NCI-H345 treated with DMSO at 0.1 percent for 48 hours (cell line): ENCODE data around the gene TSPAN18.

Experiments used
- DNase-seq: peaks from one replicate; lab custom pipeline; 2025; ENCODE audit not compliant: unreplicated experiment; lab: John Stamatoyannopoulos, UW

Gene TSPAN18

DNA sequence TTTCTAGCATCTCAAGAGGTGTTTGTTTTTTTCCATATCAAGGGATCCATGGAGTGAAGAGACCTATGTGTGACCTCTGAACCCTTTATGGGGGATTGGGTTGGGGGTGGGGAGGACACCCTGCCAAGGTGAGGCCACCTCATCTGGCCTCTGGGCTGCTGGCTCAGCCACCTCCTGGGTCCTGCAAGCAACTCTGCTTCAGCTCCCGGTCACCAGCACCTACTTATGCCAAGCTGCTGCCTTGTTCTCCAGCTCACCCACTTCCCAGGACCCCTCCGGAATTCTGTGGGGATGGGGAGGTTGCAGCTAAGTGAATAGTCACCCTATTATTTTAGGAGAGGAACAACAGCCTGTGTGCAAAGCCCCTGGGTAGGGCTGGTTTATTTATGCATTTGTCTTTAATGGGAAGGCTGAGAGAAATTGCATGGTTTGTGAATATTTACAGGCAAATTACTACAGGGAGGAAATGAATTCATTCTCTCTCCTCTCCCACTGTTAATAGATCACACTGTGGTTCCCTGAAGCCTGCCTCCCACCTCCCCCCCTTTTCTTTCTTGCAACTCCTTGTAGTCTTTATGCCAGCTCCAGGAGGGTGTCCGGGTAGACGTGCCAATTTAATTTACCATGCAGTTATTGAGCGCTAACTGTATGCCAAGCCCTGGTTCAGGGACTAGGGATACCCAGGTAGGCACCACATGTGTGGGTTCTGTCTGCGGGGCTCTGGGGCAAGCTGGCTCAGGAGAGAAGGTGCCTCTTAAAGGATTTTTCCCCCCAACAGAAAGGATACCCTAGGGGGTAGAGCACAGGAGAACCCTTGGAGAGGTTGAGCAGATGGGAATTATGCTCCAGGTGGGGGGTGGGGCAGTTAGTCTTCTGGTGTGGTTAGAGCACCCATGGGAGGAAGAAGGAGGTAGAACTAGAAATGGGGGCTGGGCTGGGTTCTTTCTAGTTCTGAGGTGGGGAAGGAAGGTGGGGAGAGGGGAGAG, 50.7 kb downstream of the TSPAN18 start:
- no peak for DNase-seq

DNA sequence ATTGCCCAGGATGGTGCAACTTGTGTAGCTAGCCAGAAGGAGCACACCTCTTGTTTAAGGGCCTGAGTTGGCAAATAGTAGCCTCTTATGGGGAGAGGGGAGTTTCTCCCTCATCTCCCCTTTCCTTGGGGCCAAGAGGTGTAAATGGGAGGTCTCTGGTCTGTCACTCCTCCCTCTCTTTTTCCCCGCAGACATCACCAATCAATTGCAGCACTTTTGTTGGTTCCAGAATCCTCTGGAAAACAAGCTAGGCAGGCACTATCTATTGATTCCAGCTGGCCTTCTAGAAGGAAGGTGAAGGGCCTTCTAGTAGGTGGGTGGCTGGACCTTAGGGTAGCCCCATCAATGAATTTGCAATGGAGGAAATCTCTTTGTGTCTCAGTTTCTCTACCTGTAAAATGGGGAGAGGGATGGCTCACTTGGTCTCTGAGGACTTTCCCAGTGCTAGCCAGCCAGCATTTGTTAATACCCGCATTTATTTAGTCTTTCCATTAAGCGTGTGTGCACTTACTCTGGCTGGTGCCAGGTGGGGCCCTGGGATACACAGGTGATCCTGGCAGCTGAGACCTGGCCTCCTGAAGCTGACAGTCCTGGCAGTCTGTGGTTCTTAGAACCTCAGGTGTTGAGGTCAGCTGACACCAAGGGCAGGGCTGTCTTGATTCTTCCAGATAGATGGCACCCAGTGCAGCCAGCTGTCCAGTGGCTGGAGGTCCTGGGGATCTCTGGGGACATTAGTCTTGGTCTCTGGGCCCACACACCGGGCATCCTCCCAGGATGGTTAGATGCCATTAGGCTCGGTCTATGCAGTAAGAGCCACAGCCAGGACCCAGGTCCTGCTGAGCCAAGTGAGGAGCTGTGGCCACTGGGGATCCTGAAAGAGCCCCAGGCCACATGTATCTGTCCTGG, 51.7 kb downstream of the TSPAN18 start:
- no peak for DNase-seq

DNA sequence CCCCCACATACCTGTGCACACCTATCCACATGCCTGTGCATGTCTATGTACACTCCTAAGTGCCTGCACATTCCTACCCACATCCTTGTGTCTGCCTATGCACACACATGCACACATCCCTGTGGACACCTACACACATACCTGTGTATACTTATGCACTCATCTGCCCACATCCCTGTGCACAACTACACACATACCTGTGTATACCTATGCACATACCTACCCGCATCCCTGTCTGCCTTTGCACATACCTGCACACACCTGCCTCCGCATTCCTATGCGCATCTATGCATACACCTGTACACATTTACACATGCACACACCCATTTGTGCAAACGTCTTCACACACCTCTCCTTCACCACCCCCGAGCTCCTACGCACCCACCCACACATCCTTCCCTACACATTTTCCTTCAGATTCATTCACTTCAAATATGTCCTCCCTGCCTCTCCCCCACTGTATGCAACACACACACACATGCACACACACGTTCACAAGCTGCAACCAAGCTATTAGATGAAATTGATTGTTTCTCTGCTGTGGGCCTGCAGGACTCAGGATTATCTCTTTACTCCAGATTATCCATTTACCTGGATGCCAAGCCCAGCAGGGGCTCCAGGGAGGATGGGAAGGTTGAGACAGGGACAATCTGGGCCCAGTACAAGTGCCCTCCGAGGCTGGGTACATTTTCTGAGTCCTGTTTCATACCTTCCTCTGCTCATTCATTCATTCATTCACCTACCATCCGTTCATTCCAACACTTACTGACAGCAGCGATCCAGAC, 53.2 kb downstream of the TSPAN18 start:
- DNase-seq, result no peak

DNA sequence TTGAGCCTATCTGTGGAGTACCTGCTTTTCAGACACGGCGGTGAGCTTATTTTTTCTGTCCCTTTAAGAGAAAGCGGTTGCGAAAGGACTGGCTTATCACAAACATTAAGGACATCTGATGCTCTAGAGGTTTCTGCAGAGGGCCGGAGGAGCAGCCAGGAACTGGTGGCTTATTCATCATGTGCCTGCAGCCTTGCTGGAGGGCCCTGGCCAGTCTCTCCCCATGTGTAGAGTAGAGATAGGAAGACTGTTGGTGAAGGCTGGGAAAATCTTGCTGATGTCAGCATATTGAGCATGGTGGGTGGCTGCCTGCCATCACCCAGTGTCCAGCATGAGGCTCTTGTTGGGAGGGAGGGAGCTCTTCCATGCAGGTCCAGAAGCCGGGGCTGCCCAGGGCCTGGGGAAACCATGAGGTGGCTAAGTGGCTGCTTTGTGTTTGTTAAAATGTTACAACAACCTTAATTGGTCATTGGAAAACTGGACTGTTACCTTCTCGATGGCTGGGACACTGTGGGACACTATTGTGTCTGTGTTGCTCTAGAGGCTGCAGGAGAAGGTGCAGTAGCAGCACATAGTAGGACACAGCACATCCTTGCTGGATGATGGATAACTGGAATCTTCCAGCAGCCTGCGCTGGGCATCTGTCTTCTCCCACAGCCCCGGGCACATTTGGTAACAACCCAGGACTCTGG, 54.3 kb downstream of the TSPAN18 start:
- no peak for DNase-seq

DNA sequence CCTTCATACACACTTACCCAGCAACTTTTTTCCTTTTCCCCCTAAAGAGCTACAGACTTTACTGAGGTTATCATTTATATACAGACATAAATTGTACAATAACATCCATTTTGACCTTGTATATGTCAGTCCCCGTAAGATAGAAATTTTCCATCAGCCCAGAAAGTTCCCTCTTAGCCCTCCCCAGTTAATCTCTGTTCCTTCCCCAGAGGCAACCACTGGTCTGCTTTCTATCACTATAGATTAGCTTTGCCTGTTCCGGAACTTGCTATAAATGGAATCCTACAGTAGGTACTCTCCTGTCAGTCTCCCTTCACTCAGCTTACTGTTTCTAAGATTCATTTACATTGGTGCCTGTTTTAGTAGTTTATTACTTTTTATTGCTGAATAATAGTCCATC, 54.9 kb downstream of the TSPAN18 start:
- no peak for DNase-seq

DNA sequence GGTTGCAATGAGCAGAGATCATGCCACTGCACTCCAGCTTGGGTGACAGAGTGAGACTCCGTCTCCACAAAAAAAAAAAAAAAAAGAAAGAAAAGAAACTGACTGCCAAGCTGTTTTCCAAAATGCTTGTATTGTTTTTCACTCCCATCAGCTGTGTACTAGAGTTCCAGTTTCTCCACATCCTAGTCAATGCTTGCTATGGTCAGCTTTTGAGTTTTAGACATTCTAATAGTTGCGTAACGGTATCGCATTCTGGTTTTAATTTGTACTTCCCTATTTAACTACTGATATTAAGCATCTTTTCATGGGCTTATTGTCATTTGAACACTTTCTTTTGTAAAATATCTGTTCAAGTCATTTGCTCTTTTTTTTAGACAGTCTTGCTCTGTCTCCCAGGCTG, 55.7 kb downstream of the TSPAN18 start:
- DNase-seq, result no peak

DNA sequence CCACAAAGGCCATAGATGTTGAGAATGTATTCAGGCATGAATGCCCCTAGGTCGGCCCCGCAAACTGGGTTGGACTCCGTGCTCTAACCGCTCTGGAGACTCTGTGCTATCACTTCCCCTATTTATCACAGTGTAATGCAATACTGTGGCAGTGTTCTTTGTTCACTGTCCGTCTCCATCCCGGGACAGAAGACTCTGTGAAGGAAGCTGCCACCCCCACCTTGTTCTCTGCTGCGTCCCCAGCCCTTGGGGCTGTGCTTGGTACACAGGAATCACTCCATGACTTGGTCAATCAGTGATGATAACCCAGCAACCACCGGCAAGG, 57.6 kb downstream of the TSPAN18 start:
- DNase-seq, result no peak

DNA sequence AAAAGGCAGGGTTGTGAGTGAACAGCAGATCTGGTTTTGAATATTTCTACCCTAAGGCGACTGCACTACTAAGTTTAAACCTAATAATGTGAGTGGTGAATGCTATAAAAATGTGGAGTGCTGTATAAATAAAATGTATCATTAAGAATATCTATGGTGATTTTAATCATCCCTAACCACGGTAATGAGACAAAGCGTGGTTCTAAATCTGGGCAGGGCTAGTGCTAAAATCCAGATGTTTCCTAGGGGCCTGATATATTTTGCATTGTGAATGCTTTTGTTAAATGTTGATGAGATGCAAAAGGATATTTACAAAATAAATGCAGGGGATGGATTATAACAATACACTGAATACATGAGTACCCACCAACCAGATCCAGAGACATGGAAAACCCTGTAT, 58.1 kb downstream of the TSPAN18 start:
- no peak for DNase-seq

DNA sequence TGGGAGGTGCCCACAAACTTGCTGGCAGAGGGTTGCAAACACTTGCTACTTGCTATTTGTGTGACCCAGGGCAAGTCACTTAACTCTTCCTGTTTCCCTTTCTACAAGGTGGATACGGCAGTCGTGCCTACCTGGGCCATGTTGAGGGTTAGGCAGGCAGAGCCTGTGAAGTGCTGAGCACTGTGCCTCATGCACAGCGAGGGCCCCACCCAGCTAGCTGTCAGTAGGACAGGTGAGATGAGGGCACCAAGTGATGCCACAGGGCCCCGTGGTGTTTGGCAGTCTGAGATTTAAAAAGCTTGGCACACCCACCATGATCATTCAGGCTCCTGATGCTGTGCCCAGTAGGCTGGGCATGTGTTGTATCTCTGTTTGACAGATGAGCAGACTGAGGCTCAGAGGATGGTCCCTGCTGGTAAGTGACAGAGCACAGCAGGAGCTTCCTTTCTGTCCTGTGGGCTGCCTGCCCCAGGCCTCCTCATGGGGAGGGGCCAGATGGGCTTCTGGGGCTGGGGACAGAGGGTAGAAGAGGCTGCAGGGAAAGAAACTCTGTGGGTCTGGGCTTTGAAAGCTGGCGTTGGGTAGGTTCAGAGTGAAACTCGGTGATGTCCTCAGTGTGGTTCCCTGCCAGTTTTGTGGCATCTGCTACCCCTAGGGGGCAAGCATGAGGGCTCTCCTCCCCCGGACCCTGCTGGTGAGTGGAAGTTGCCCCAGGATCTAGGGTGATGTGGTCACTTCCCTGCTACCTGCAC, 59.3 kb downstream of the TSPAN18 start:
- DNase-seq, result no peak

DNA sequence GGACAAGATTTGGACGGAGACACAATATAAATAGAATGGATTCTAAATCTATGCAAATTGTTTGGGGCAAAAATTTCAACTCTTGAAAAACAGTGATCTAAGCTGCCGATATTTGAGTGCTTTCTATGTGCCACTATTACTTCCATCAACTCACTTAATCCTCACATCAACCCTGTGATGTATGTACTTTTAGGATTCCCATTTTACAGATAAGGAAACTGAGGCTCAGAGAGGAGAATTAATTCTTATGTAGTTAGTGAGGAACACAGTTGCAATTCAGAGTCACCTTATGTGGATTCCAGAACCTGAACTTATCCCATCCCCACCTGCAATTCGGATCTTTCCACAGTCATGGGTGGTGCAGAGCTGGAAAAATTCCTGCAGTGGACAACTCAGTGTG, 60.3 kb downstream of the TSPAN18 start:
- no peak for DNase-seq

DNA sequence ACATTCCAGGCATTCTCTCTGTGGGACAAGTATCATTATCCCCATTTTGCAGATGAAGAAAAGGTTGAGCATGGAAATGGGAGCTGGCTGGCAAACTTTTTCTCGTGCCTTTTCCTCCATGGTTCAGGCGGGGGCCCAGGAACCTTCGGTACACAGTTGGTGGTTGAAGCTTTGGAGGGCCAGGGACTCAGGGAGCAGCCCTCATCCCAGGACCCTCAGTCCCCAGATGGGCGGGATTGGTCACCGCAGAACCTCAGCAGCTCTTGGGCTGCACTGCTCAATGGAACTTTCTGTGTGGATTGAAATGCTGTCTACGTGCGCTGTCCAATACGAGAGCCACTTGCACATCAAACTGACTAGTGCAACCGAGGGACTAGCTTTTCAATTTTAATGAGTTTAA, 61.2 kb downstream of the TSPAN18 start:
- DNase-seq, result no peak

DNA sequence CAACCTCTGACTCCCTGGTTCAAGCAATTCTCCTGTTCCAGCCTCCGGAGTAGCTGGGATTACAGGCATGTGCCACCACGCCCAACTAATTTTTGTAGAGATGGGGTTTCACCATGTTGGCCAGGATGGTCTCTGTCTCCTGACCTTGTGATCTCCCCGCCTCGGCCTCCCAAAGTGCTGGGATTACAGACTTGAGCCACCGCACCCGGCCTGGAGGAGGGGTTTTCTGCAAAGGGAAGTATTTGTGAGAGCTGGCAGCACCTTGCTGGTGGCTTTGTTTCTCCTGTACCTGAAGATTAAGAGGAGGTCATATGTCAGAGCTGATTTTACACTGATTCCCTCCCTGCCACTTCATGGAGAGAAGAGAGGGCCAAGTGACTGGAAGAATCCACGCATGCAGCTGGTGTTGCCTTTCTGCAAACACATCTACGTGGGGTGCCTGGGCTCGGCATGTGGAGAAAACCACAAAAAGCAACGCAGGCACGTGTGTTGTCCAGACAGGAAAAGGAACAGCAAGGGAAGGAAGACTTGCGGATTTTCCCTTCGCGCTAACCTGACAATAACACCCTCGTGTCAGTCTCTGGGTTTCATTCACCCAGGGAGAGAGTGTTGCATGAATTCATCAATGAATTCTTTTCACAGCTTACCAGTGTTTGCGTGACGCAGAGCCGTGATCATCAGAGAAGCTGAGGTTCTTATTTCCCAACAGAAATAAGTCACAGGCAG, 61.9 kb downstream of the TSPAN18 start:
- no peak for DNase-seq

DNA sequence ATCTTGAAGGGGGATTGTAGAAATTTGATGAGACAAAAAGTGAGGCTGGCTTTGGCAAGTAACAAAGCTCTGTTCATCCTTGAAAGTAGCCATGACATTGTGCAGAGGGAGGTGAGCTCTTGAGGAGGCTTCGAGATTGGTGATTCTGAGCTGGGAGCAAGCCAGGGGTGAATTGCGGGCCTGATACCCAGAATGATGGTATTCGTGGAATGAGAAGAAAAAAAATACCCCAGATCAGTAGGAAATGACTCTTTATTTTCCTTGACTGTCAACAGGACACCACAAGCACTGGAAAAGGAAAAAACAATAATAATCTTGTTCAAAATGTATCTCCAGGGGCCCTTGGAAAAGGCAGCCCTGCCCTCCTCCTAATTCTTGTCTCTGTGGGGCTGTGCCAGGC, 62.7 kb downstream of the TSPAN18 start:
- DNase-seq, result no peak

DNA sequence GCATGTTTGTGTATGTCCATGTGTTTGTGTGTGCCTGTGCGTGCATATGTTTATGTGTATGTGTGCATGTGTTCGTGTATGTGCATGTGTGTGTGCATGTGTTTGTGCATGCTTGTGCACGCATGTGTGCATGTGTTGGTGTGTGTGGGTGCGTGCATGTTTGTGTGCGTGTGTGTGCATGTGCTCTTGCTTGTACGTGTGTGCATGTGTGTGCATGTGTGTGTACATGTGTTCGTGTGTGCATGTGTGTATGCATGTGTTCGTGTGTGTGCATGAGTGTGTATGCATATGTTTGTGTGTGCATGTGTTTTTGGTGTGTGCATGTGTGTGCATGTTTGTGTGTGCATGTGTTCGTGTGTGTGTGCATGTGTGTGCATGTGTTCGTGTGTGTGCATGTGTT, 63.4 kb downstream of the TSPAN18 start:
- no peak for DNase-seq

DNA sequence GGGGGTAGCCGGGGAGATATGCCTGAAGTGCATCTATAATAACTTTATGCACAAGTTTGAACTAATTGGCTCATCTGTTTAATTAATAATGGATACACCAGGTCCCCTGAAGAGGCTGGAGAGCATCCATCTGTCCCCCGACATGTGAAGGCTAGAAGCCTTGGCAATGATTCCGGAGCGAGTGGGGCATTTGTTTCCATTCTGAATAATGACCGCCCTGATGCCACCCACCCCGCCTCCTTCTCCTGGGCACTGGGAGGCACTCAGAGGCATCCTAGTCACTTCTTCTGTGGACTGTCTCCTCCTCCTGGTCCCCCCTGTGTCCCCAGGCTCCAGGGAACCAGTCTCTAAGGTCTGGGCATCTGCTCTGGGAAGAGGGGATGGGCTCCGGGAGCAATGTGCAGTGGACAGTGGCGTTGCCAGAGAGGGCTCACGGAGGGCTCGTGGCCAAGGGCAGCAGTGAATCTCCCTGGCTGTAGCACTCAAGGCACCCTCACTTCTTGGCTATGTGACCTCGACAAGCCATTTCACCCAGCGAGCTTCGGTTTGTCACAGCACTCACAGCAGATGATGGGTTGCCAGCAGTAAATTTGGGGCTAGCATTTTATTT, 64.7 kb downstream of the TSPAN18 start:
- DNase-seq, result no peak

DNA sequence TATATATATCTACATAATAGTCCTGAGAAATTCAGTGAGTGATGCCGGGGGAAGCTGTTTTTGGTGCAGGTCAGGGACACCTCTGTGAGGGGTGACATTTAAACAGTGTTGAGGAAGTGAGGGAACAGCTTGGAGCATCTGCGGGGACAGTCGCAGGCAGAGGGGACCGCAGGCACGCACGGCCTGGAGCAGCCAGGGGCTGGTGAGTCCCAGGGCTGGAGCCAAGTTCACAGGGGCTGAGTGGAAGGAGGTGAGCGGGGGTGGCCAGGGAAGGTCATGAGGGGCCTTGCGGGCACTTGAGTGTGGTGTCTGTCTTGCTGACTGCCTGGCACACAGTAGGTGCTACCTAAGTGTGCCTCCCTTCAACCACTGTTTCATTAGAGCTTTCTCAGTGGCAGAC, 65.4 kb downstream of the TSPAN18 start:
- no peak for DNase-seq

DNA sequence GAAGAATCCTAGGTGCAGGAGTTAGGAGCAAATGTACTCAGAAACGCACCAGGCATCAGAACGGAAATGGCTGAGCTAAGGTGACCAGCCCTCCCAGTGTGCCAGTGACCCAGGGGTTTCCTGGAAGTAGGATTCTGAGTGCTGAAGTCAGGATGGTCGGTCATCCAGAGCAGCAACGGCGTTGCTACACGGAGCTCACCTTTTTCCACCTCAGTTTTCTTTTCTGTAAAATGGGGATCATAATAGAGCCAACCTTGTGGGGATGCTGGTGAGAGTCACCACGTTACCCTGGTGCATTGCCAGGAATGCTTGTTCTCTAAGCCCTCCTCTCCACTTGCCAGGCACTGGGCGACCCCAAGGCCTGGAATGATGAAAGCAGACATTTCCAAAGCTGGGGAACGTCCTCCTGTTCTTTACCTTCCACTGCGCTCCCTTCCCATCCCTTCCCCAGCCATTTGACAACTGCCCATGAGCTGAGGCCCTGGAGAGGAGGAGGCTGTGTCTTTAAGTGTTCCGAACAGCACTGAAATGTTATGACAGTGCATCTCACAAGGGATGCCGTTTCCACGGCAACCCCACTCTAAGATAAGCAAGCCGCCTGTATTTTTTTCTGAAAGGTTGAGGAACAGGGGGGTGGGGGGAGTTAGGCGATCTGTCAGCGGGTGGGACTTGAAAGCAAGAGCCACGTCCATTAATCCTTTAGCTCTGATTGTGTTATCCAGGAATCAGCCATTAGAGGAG, 66.8 kb downstream of the TSPAN18 start:
- no peak for DNase-seq
